Lower leg skin (tissue), 3 donors: ENCODE results near the gene LYZL4.

ENCODE experiments used
- CTCF ChIP-seq, 3 donors: fragments of 450-650 bp; IDR thresholded peaks; one replicate each; pipeline ENCODE4 v1.5.1; 2016; ENCODE audit warnings: antibody characterized with exemption in 3 of 3, mild to moderate bottlenecking in 3 of 3, moderate library complexity in 2 of 3
- POLR2A ChIP-seq, 2 donors: fragments of 450-650 bp; IDR thresholded peaks; one replicate each; pipeline ENCODE4 v1.6.1; 2016 to 2017; ENCODE audit warnings: antibody characterized with exemption in 2 of 2, mild to moderate bottlenecking in 1 of 2, moderate library complexity in 1 of 2

GRCh38 chr3:42443292-42443691, 32.9 kb upstream of the LYZL4 start:
- TF ChIP-seq POLR2A (IDR thresholded peaks at IDR 0.05) = no peak
- TF ChIP-seq CTCF (IDR thresholded peaks at IDR 0.05) = no peak
